ENCODE results near the gene ZNF462. TPM values are rescaled to one million over a fixed set of nuclear protein-coding genes. Genes with fewer than 3 reads are reported as not detected.

ZNF462 gene
- total RNA-seq, 1 donor from 2014 or later: 10.8 TPM

- peak; percentile 14 for DNase-seq (ENCODE audit: low read depth)
Observed at GRCh38 chr9:106861640-106862109, 1.3 kb upstream of the ZNF462 start.

GRCh38 chr9:106862110-106862820, 701 bp upstream of the ZNF462 start:
- peak; percentile 49 for DNase-seq (ENCODE audit: low read depth)

GRCh38 chr9:106864373-106865143, 1.6 kb downstream of the ZNF462 start:
- DNase-seq (ENCODE audit: low read depth): peak; percentile 49

- no peak for DNase-seq (ENCODE audit: low read depth)
Observed at GRCh38 chr9:106866243-106866642, 3.3 kb downstream of the ZNF462 start.

GRCh38 chr9:106867286-106867685, 4.3 kb downstream of the ZNF462 start:
- no peak for DNase-seq (ENCODE audit: low read depth)

- DNase-seq (ENCODE audit: low read depth): no peak
Observed at GRCh38 chr9:106868087-106868486, 5.1 kb downstream of the ZNF462 start.

GRCh38 chr9:106868565-106868964, 5.6 kb downstream of the ZNF462 start:
- DNase-seq (ENCODE audit: low read depth): no peak

DNA sequence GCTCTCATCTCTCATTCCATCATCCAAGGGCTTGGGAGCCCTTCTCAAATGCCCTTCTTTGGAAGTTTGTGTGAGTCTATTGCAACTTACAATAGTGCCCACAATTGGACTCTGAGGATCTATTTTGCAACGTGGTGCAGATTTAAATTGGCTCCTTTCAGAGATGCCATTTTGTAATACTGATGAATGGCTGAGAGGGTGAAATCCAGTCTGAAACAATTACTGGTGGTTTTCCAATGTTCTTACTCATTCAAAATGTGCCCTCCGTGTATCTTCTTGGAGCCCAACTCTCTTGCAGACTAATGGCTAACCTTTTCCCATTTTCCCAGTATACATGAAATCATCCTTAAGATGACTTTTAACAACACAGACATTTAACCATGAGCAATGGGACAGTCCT, 6.1 kb downstream of the ZNF462 start:
- no peak for DNase-seq (ENCODE audit: low read depth)

- DNase-seq (ENCODE audit: low read depth): no peak
Observed at GRCh38 chr9:106869458-106869857, 6.5 kb downstream of the ZNF462 start.

- no peak for DNase-seq (ENCODE audit: low read depth)
Observed at GRCh38 chr9:106872641-106873040, 9.7 kb downstream of the ZNF462 start.

DNA sequence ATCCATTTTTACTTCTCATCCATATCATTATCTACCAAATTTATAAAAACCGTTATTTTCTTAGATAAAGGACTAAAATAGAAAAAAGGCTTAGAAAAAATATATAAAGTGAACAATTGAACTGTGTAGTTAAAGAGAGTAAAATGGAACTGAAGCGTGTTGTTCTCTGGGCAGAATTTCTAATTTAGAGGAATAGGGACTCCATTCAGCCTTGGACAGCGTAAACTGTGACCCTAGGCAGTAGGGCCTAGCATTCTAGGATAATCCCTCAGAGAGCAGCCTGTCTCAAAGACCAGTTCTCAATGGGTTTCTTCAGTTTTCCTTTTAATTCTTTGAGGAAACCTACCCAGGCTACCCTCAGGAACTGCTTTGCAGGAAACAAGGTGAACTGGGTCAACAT, 11.1 kb downstream of the ZNF462 start:
- DNase-seq (ENCODE audit: low read depth): no peak

DNA sequence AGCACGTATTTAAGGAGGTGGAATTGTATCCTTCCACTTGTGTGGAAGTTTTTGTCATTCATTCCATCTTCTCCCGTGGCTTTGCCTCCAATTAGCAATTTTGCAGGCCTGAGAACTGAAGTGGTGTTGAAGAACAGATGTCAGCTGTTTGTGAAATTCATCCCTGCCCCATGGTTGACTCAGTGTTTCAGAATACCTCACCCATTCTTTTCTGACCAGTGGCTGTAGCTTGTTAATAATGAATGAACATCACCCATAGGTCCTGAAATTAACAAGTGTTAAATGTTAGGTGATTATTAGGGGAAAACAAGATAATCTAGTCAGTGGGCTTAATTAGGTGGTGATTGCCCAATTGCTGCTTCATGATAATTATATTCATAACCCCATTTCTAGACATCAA, 11.7 kb downstream of the ZNF462 start:
- DNase-seq (ENCODE audit: low read depth): peak; percentile 80

DNA sequence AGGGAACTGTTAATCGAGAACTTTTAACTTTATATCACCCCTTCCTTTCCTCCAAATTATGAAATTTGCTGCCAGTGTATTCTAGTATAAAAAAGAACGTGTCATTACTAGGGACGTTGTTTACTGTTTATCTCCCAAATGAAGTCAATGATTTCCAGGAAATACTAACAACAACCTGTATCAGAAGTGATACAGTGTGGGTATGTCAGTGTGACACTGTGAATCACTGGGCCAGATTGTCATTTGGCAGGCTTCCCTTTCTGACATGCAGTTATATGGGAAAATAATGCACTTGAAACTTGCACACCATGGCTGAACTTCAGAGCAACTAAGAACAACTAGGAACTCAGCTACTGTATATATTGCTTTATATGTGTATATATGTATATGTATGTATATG, 12.6 kb downstream of the ZNF462 start:
- DNase-seq (ENCODE audit: low read depth): no peak

- DNase-seq (ENCODE audit: low read depth): no peak
Observed at GRCh38 chr9:106877345-106877744, 14.4 kb downstream of the ZNF462 start.

DNA sequence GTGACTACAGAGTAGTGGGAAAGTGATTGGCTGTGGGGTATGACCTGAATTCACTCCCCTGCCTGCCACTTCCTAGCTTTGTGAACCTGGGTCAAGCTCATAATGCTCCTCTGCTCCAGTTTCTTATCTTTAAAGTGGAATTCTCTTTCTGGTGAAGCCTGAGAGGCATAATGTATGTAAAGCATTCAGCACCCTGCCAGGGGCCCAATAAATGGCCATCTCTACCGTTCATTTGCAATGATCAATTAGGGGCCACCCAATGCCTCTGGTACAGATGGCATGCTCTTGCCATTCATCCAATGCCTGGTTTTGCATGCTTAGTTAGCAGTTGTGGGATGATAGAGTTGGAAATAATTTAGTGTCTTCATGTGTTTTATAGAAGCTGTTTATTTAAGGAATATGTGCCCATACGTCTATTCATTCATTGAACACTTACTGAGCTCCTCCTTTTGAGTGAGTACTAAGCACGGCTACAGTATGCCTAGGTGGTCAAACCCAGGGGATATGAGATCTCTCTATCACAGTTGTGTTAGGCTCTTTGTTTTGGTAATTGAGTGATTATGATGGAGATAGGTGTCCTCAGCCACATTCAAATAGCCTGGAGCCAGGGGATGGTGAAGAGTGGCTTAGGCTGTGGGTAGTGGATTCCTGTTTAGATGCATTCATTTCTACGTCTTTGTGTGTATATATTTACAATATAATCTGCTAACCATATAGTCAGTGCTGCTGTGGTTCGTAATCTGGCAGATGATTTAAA, 15.3 kb downstream of the ZNF462 start:
- DNase-seq (ENCODE audit: low read depth): no peak

GRCh38 chr9:106878934-106879333, 16.0 kb downstream of the ZNF462 start:
- DNase-seq (ENCODE audit: low read depth): peak; percentile 51

DNA sequence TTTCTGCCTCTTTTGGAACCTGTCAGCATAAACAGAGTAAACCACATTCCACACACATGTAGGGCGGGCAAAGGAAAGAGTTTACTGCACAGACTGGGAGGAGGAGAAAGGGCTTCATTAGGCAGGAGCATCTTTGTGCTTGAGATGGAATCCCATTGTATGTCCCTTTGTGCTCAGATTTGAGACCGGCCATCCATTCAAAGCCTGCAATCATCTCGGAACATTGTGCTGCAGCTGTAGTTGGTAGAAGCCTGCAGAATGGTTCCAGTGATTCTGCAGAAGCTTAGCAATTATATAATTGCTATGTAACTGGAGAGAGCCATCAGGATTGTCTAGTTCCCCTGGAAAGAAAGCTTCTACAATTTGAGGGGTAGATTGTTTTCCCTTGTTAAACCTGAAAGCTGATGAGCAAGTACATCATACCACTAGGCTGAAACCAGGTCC, 16.5 kb downstream of the ZNF462 start:
- no peak for DNase-seq (ENCODE audit: low read depth)

- DNase-seq (ENCODE audit: low read depth): no peak
Observed at GRCh38 chr9:106880081-106880480, 17.1 kb downstream of the ZNF462 start.

DNA sequence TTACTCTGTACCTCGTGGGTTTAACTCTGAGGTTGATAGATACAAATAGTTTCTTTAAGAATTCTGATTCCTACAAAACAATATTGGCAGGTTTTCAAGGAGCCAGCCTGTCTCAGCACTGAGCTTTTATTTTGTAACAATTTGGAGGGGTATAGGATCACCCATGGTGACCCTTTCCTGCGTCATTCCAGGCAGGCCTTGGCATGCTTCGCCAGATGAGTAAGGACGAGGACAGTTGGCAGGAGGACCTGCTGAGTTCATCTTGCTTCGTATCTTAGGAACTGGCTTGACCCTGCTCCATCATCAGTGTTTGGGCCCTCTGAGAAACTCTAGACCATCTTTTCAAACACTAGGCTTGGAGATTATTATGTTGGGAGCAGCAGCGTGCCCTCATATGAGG, 17.9 kb downstream of the ZNF462 start:
- no peak for DNase-seq (ENCODE audit: low read depth)

DNA sequence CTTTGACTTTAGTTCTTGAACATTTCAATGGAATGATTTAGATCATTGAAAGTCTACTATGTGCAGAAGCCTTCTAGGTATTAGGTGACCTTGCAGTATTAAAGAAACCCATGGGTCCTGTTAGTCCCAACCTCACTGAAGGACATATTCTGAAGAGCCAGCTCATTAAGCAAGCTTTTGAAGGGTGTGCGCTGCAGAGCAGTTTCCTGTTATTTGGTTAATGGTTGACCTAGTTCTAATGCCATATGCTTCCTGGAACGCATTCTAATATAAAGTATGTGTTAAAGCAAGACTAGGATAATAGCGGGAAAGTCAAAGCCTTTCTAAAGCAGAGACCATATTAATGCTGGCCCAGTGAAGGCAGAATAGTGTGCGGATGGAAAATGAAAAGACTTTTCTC, 20.1 kb downstream of the ZNF462 start:
- no peak for DNase-seq (ENCODE audit: low read depth)

- DNase-seq (ENCODE audit: low read depth): no peak
Observed at GRCh38 chr9:106883626-106884190, 20.7 kb downstream of the ZNF462 start.

GRCh38 chr9:106885451-106885850, 22.5 kb downstream of the ZNF462 start:
- DNase-seq (ENCODE audit: low read depth): peak; percentile 77

Measured in myocyte (in vitro differentiated cells).